Measurements from ENCODE around the gene SERPIND1.

The SERPIND1 gene

GRCh38 chr22:20745119-20745518 is 28.8 kb upstream of the SERPIND1 start:
- no peak for DNase-seq (ENCODE audit: low read depth)
- TF ChIP-seq CTCF (conservative IDR thresholded peaks at IDR 0.05; ENCODE audit: low read length), result no peak
- H3K4me3 ChIP-seq (ENCODE audit: low read length), result no peak overlapping the region

- DNase-seq (ENCODE audit: low read depth), result no peak
- no peak overlapping the region for H3K4me3 ChIP-seq (ENCODE audit: low read length)
- TF ChIP-seq CTCF (conservative IDR thresholded peaks at IDR 0.05; ENCODE audit: low read length), result no peak
These were observed 27.3 kb upstream of the SERPIND1 start for GRCh38 chr22:20746431-20747189.

- H3K4me3 ChIP-seq (ENCODE audit: low read length), result no peak overlapping the region
- no peak for TF ChIP-seq CTCF (conservative IDR thresholded peaks at IDR 0.05; ENCODE audit: low read length)
- no peak for DNase-seq (ENCODE audit: low read depth)
These were observed 26.7 kb upstream of the SERPIND1 start for GRCh38 chr22:20747223-20747622.

GRCh38 chr22:20748082-20748481 is 25.8 kb upstream of the SERPIND1 start:
- no peak for DNase-seq (ENCODE audit: low read depth)
- H3K4me3 ChIP-seq (ENCODE audit: low read length), result no peak overlapping the region
- TF ChIP-seq CTCF (conservative IDR thresholded peaks at IDR 0.05; ENCODE audit: low read length), result no peak

- no peak overlapping the region for H3K4me3 ChIP-seq (ENCODE audit: low read length)
- no peak for TF ChIP-seq CTCF (conservative IDR thresholded peaks at IDR 0.05; ENCODE audit: low read length)
- no peak for DNase-seq (ENCODE audit: low read depth)
These were observed 25.0 kb upstream of the SERPIND1 start for GRCh38 chr22:20748731-20749428.

- H3K4me3 ChIP-seq (ENCODE audit: low read length), result no peak overlapping the region
- TF ChIP-seq CTCF (conservative IDR thresholded peaks at IDR 0.05; ENCODE audit: low read length), result no peak
- no peak for DNase-seq (ENCODE audit: low read depth)
These were observed 24.5 kb upstream of the SERPIND1 start for GRCh38 chr22:20749453-20749852.

All from AG10803 (cell line).